Measurements from ENCODE around the gene SH3D19.
"Not testable (repeated sequence)": the region's sequence is repeated elsewhere in the genome, so short reads cannot be mapped to it uniquely, and the experiment has no call there.

The SH3D19 gene

DNA sequence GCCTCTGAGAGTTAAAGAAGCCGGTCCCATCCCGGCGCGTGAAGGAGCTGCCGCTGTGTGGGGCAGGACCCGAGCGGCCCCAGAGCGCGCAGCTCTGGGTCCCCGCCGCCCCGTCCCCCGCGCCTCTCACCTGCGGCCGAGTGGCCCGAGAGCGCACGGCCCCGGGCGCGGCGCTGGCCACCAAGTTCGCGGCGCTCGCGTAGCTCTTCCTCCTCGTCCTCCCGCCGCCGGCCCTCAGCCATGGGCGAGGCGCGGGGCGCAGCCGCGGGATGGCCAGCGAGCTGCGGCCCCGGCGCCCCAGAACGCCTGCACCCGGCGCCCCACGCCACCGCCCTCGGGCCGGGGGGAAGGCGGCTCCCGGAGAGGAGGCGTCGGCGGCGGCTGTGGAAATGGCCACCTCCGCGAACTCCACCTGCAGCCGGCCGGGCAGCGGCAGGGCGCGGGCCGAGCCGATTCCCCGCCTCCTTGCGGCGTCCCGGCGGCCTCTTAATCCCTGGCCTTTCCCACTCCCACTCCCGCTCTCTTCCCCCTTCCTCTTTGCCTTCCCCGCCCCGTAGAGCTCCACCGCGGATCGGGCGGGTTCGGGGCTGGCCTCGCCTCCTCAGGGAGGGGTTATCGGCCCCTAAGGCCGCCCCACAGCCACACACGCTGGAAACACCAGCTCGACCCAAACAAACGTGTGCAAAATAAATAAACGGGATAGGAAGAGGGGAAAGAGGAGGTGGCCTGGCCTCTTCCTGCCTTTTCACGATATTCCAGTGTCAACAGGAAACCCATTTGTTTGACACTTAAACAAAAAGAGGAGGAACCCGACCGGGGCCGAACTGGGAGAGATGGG, at the start of gene SH3D19:
Gene SH3D19, minus strand, starts transcription at position 495 of the 838 bp plus-strand sequence. Its CDS starts 253 bp downstream, at position 242.
- peak; percentile 65 for DNase-seq (ENCODE audit: low spot score)

DNA sequence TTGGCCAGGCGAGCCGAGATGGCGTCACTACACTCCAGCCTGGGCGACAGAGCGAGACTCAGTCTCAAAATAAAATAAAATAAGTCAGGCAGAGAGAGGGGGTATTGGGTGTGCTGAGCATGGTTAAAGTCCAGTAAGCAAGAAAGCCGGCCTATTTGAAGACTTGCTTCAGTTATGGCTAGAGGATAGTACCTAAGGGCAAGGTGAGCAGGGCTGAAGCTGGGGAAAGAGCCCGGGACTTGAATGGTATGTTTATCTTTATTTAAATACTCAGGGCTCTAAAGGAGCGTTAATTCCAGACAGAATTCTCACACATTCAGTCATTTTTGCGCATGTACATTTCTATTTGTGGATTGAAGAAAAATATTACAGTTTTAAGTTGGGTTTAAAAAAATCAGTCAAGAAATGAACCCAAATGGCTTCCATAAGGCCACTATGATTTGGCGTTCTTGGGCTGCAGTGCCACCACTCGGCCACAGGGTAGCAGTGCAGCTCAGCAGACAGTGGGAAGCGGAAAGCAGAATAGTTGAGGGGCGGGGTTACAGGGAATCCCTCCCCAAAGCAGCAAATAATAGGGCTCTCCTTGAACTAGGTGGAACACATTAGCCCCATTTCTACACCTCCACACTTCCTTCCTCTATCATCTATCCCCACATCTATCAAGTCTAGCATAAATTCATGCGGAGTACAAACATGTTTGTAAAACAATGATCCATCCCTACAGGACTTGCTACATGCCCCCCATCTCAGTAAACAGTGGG, 37.2 kb upstream of the SH3D19 start:
- DNase-seq (ENCODE audit: low spot score) = peak; percentile 31

DNA sequence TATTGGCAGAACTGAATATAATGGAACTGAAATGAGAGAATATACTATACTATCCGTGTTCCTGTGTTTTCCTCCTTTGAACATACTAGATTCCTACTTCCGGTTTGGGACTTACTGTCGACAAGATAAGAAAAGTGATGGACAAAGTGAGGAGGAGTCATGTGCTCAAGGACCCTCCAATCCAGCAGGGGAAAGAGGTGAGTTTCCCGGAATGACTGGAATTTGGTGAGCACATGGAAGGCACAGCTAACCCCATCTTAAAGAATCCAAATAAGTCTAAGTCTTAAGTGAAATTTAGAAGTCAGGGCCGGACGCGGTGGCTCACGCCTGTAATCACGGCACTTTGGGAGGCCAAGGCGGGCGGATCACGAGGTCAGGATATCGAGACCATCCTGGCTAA, 36.6 kb upstream of the SH3D19 start:
- no peak for DNase-seq (ENCODE audit: low spot score)

- no peak for DNase-seq (ENCODE audit: low spot score)
Measured at GRCh38 chr4:151361126-151361525, 35.7 kb upstream of the SH3D19 start.

GRCh38 chr4:151359576-151359975, 34.2 kb upstream of the SH3D19 start:
- no peak for DNase-seq (ENCODE audit: low spot score)

- no peak for DNase-seq (ENCODE audit: low spot score)
Measured at GRCh38 chr4:151358266-151358665, 32.9 kb upstream of the SH3D19 start.

DNA sequence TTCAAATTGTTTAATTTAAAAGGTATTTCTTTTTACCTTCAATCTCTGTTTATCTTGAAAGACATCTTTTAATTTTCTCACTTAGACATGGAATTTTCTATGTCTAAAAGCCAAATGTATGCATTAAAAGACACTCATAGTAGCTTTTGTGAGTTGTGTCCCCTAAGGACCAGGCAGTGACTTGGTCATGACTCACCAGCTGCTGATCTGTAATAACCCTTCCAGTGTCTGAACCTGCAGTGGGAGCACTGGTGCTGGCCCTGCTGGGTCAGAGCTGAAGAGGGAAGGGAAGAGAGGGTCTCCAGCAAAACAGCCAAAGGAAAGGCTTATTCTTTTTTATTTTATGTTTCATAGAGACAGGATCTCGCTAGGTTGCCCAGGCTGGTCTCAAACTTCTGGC, 31.1 kb upstream of the SH3D19 start:
- DNase-seq (ENCODE audit: low spot score) = no peak

DNA sequence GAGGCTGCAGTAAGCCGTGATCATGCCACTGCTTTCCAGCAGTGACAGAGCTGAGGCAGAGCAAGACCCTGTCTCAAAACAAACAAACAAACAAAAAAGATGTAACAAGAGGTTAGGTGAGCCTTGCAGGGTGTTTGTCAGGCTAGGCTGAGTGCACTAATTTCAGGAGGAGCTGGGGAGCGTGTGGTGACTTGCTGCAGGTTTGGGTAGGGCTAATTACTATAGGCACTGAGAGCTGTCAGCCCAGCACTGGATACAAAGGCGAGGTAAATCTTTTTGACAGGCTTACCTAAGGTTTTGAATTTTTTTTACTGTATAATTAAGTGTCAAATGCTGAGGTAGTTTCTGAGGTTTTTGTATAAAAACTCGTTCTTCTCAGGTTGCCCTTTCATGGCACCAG, 29.8 kb upstream of the SH3D19 start:
- DNase-seq (ENCODE audit: low spot score) = no peak

- no peak for DNase-seq (ENCODE audit: low spot score)
Measured at GRCh38 chr4:151347490-151348235, 22.3 kb upstream of the SH3D19 start.

- DNase-seq (ENCODE audit: low spot score) = no peak
Measured at GRCh38 chr4:151344948-151345347, 19.5 kb upstream of the SH3D19 start.

GRCh38 chr4:151340751-151341385, 15.5 kb upstream of the SH3D19 start:
- DNase-seq (ENCODE audit: low spot score) = no peak

DNA sequence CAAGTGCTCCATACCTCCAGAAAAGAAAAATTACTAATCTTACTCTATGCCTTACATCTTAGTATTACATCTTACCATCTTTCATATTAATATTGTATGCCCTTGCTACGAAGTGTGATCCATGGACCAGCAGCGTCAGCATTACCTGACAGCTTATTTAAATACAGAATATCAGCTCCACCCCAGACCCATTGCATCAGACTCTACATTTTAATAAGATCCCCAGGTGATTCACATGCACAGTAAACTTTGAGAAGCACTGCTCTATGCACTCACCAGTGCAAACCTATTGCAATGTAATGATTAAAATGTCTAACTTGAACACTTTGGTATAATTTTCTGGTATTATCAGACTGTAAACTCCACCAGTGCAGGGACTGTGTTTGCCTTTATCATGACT, 14.1 kb upstream of the SH3D19 start:
- DNase-seq (ENCODE audit: low spot score) = no peak

DNA sequence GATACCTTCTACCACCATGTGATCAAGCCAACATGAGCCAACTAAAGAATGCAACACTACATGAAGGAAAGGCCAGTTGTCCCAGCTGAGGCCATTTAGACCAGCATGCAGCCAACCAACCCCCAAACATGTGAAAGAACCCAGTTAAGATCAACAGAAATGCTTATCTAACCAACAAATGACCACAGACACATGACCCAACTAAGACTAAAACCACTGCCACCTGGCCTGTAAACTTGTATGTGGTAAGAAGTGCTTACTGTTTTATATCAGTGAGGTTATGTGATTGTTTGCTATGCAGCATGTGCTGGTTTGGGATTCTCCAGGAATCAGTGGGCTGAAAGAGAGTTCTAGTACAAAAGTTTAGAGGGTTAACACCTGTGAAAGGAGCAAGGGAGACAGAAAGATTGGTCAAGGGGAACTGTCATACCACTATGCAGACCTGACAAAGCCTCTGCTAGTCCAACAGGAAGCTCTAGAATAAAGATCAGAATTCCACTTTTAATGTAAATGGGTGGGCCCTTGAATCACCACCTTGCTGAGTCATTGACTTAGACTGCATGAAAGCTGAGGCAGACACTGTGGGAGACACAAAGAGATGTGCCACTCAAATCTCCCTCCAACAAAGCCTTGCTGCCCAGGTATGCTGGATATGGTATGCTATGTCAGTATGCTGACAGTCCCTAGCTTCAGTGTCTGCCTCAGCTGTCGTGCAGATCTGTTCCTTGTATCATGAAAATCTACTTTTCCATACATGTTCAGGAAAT, 6.1 kb upstream of the SH3D19 start:
- no peak for DNase-seq (ENCODE audit: low spot score)

DNA sequence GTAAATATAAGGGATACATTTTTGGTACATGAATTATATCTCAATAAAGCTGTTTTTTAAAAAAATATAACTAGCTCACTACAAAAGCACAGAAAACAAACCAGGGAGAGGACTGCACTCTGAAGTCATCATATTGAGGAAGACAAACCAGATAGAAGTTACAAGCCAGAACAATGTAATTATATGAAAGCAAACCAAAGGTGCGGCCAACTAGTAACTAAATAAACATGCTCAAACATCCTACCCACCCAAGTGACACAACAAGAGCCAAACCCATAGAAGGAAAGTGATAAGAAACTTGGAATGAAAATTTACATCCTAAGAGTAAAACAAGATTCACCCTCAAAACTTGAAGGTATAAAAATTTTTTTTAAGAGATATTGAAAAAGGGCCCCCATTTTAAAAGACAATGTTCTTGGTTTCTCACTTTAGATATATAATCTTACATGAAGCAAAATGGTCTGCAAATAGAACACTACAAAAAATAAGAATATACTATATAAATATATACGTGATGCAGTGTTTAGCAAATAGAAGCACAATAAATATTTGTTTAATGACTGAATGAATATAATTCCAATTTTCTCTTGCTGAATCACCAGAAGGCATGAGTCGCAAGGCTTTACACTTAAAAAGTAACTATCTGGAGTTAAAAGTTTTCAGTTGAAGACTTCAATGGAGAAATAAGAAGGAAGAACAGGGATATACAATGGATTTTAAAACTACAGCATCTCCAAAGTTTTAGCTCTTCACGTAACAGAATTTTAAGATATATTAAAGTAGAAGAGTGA, 4.0 kb upstream of the SH3D19 start:
- no peak for DNase-seq (ENCODE audit: low spot score)

DNA sequence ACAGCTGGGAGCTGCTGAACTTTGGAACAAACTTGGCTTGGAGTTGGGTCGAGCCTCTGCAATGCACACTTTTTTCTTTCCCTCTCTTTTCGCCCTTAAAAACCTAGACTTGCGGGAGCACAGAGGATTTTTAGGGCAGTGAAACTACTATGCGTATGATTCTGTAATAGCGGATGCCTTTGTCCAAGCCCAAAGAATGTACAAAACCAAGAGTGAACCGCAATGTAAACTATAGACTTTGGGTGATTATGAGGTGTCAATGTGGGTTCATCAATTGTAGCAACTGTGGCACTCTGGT, 493 bp upstream of the SH3D19 start:
- no peak for DNase-seq (ENCODE audit: low spot score)

DNA sequence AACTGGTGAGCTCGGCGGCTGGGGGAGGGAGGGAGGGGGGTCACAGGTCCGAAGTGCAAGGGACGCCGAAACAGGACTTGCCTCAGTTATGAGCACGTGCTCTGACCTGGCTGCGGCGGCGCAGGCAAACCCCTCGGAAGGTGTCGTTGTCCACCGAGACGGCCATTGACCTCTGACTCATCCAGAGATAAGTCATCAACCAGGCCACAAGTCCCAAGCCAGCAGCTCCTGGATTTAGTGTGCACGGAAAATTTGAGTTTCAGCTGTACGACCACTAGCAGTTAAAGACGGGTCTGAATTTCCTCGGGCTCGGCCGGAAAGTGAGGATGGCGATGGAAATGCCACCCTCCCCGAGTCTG, 674 bp downstream of the SH3D19 start:
- DNase-seq (ENCODE audit: low spot score) = peak; percentile 32

DNA sequence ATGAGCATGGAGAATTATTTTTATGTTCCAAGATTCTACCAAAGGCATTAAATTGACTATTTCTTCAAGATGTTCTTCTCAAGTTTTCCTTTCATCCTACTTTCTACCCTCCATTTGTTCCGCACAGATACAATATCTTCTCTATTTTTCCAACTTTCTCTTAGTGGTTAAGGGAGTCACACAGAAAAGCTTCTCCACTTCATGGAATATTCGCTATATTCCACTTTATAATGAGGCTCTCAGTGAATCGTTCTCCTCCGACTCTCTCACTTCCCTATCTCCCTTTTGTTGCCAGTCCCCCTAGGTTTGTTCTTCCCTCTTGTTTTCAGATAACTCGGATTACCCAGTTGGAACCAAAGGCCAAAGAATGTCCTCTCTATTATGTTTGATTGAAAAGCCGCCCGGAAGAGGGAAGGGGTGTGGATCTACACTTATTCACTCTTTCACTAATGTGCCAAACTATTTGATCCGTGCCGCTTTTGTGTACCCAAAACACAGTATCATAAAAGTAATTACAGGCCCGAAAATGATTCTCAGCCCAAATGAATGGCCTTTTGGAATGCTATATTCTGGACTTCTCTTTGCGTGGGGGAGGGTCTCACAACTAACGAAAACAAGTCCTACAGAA, 1.2 kb downstream of the SH3D19 start:
- DNase-seq (ENCODE audit: low spot score) = no peak

DNA sequence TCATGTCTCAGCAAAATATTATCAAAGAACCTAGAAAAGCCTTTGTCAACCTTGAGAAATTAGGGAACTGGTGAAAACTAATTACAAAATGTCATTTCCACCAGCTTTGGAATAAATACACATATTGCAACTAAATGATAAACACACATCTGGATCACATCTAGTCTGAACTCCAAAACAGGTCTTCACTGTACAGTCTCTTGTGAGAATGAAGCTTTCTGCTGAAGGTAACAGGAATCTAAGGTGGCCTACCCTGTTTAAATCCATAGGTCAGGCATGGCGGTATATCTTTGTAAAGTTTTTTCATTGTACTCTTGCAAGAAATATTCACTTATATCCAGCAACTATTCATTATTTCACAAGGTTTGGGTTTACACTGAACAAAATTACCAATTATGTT, 1.7 kb downstream of the SH3D19 start:
- DNase-seq (ENCODE audit: low spot score) = no peak

GRCh38 chr4:151322570-151322969, 2.8 kb downstream of the SH3D19 start:
- no peak for DNase-seq (ENCODE audit: low spot score)

DNA sequence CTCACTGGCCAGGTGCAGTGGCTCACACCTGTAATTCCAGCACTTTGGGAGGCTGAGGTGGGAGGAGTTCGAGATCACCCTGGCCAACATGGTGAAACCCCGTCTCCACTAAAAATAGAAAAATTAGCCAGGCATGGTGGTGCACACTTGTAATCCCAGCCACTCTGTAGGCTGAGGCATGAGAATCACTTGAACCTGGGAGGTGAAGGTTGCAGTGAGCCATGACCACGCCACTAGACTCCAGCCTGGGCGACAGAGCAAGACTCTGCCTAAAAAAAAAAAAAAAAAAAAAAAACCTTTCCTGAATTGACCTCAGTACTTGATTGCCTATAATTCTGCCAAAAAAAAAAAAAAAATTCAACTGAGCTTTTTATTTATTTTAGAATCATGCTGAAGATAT, 3.2 kb downstream of the SH3D19 start:
- not testable (repeated sequence) for DNase-seq (ENCODE audit: low spot score)
